Neural cell (in vitro differentiated cells): ENCODE results near the gene PIK3R4.

ENCODE experiments used
- EP300 ChIP-seq: fragments of 450-650 bp; conservative IDR thresholded peaks from 2 replicates; pipeline ENCODE4 v1.6.1; 2014; ENCODE audit warnings: antibody characterized with exemption, mild to moderate bottlenecking, moderate library complexity; ENCODE audit not compliant: poor library complexity, severe bottlenecking
- POLR2AphosphoS5 ChIP-seq: IDR thresholded peaks from 2 replicates; pipeline ENCODE4 v1.6.1; 2012
- SMC3 ChIP-seq: fragments of 450-650 bp; conservative IDR thresholded peaks from 2 replicates; pipeline ENCODE4 v1.6.1; 2014; ENCODE audit warnings: antibody characterized with exemption, mild to moderate bottlenecking, moderate library complexity; ENCODE audit not compliant: poor library complexity
- TAF1 ChIP-seq: IDR thresholded peaks from 2 replicates; pipeline ENCODE4 v1.6.1; 2012; ENCODE audit warnings: low read depth
- TF ChIP-seq, protein P1 (sequence below): fragments of 450-650 bp; IDR thresholded peaks from 2 replicates; pipeline ENCODE4 v1.5.1; 2014; ENCODE audit warnings: antibody characterized with exemption, mild to moderate bottlenecking, moderate library complexity; ENCODE audit not compliant: poor library complexity, severe bottlenecking
- TF ChIP-seq, protein P2 (sequence below): IDR thresholded peaks from 2 replicates; pipeline ENCODE4 v1.6.1; 2012; ENCODE audit warnings: borderline replicate concordance

DNA sequence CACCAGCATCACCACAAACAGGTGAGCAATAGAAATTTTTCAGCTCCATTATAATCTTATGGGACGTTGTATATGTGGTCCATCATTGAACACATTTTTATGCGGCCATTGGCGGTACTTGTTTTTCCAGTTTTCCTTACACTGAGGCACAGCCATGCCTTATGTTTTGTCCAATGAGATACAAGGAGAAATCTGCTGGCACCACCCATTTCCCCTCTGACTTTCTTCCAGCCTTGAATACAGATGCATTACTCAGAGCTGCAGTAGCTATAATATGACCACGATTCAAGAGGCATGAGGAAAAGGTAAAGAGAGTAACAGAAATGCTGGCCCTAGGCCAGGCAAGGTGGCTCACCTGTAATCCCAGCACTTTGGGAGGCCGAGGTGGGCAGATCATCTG, 9.0 kb upstream of the PIK3R4 start:
- TF ChIP-seq, protein P1, sequence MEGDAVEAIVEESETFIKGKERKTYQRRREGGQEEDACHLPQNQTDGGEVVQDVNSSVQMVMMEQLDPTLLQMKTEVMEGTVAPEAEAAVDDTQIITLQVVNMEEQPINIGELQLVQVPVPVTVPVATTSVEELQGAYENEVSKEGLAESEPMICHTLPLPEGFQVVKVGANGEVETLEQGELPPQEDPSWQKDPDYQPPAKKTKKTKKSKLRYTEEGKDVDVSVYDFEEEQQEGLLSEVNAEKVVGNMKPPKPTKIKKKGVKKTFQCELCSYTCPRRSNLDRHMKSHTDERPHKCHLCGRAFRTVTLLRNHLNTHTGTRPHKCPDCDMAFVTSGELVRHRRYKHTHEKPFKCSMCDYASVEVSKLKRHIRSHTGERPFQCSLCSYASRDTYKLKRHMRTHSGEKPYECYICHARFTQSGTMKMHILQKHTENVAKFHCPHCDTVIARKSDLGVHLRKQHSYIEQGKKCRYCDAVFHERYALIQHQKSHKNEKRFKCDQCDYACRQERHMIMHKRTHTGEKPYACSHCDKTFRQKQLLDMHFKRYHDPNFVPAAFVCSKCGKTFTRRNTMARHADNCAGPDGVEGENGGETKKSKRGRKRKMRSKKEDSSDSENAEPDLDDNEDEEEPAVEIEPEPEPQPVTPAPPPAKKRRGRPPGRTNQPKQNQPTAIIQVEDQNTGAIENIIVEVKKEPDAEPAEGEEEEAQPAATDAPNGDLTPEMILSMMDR: no peak
- no peak for TF ChIP-seq SMC3
- TF ChIP-seq, protein P2, sequence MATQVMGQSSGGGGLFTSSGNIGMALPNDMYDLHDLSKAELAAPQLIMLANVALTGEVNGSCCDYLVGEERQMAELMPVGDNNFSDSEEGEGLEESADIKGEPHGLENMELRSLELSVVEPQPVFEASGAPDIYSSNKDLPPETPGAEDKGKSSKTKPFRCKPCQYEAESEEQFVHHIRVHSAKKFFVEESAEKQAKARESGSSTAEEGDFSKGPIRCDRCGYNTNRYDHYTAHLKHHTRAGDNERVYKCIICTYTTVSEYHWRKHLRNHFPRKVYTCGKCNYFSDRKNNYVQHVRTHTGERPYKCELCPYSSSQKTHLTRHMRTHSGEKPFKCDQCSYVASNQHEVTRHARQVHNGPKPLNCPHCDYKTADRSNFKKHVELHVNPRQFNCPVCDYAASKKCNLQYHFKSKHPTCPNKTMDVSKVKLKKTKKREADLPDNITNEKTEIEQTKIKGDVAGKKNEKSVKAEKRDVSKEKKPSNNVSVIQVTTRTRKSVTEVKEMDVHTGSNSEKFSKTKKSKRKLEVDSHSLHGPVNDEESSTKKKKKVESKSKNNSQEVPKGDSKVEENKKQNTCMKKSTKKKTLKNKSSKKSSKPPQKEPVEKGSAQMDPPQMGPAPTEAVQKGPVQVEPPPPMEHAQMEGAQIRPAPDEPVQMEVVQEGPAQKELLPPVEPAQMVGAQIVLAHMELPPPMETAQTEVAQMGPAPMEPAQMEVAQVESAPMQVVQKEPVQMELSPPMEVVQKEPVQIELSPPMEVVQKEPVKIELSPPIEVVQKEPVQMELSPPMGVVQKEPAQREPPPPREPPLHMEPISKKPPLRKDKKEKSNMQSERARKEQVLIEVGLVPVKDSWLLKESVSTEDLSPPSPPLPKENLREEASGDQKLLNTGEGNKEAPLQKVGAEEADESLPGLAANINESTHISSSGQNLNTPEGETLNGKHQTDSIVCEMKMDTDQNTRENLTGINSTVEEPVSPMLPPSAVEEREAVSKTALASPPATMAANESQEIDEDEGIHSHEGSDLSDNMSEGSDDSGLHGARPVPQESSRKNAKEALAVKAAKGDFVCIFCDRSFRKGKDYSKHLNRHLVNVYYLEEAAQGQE: no peak
- no peak for TF ChIP-seq TAF1
- TF ChIP-seq EP300: no peak
- no peak for TF ChIP-seq POLR2AphosphoS5
